GM23248 (cell line): ENCODE results near the gene DUSP28.

Experiments
- EZH2 ChIP-seq: fragments of 200-600 bp; sonication (generic); IDR thresholded peaks from 2 replicates; pipeline ENCODE4 v1.6.1; 2018; ENCODE audit warnings: antibody characterized with exemption, mild to moderate bottlenecking; ENCODE audit not compliant: insufficient read depth, poor library complexity, severe bottlenecking
- EZH2phosphoT487 ChIP-seq: fragments of 200-600 bp; sonication (generic); IDR thresholded peaks from 2 replicates; pipeline ENCODE4 v1.6.1; 2018; ENCODE audit warnings: antibody characterized with exemption, moderate library complexity, mild to moderate bottlenecking, low read depth; ENCODE audit not compliant: insufficient read depth

DNA sequence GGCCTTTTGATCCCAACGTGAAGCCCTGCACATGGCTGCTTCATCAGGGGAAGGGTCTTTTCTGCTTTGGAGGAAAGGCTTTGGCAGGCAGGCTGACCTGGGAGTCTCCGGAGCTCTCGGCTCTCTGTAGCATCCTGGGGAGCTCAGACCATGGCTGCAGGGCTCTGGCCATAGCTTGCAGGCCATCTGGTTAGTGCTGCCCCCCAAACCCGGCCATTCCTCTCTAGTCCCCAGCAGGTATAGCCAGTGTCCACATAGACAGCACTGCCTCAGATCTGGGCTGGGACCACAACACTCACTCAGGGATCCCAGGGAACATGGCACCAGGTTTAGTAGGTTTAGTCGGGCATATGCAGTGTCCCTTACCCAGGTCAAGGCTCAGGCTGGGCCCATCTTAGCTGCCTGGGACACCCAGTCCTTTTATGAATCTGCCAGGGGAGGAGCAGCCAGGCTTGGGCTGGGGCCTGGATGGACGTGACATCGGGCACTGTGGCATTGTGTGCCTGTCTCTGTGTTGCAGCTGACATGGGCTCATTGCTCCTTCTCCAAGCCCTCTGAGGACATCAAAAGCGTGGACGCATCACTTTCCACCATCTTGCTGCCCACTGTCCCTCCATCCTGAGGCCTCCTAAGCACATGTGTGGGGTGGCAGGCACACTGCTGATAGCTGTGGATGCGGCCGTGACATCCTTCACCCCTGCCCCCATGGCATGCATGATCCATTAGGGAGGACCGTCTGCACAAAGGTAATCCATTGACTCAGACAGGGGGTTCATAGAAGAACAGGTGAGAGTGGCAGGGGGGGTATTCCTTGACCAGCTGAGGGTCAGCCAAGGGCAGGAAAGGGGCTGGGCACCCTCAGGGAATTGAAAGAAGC, 45.9 kb downstream of the DUSP28 start:
- TF ChIP-seq EZH2 = no peak
- no peak for TF ChIP-seq EZH2phosphoT487
